AG10803 (cell line): ENCODE data around the gene MRPL50.

Source experiments
- DNase-seq: peaks from one replicate; pipeline ENCODE4 v3.0.0; 2010; ENCODE audit warnings: low read depth
- H3K4me3 ChIP-seq: 2 replicates; pipeline ENCODE4 v1.5.1; 2011; ENCODE audit warnings: mild to moderate bottlenecking, low read length, control low read depth
- CTCF ChIP-seq: conservative IDR thresholded peaks from 2 replicates; pipeline ENCODE4 v1.5.1; 2011; ENCODE audit warnings: mild to moderate bottlenecking, low read length, control low read depth, inconsistent platforms

The MRPL50 gene

GRCh38 chr9:101342595-101342994, 55.8 kb downstream of the MRPL50 start:
- no peak overlapping the region for H3K4me3 ChIP-seq
- TF ChIP-seq CTCF: no peak
- no peak for DNase-seq

- no peak overlapping the region for H3K4me3 ChIP-seq
- TF ChIP-seq CTCF: no peak
- DNase-seq: no peak
These were observed 56.5 kb downstream of the MRPL50 start for GRCh38 chr9:101341958-101342357.
